ENCODE measurements around the gene CD300LB. TPM values are rescaled to one million over a fixed set of nuclear protein-coding genes. Genes with fewer than 3 reads are reported as not detected.

The CD300LB gene
- total RNA-seq, 4 donors from 2014 or later = 0.41 TPM; not detected in 3

- DNase-seq = no peak
- Histone ChIP-seq H3K9me3 (no peaks in the 10 kb centered on the region), H3K36me3 (no peaks in the 10 kb centered on the region), H3K4me3 (no peak overlapping the region), H3K27ac (no peak overlapping the region), H3K27me3 (no peaks in the 10 kb centered on the region), H3K4me1 (no peaks in the 10 kb centered on the region)
- intact Hi-C loops (cut with DNase I; ENCODE audit: low total_unique reads) (no loop called here), in situ Hi-C loops (cut with MboI; ENCODE audit: low pct_ligation_motif_present in 1 of 4, low pct_unique_long_range_greater_than_20kb in 1 of 4, low sequenced_read_pairs in 3 of 4) (no loop called here)
- no peak for TF ChIP-seq POLR2AphosphoS5 (IDR thresholded peaks at IDR 0.05)
- no peak for TF ChIP-seq CTCF (IDR thresholded peaks at IDR 0.05)
- no peak for TF ChIP-seq EP300 (IDR thresholded peaks at IDR 0.05; ENCODE audit: low read depth)
- WGBS, 2 donors (ENCODE audit: low coverage in 1 of 2) = 45 to 70% methylated on average over 2 to 6 of the region's 6 CpGs
Measured at GRCh38 chr17:74554909-74555308, 23.6 kb upstream of the CD300LB start.

GRCh38 chr17:74552037-74552436 is 20.8 kb upstream of the CD300LB start:
- 45% methylated on average over 7 of the region's 7 CpGs; no CpG with 5 or more reads in 1 of the 2 donors for WGBS, 2 donors (ENCODE audit: low coverage in 1 of 2)
- H3K36me3 ChIP-seq = no peaks in the 10 kb centered on the region
- no peak for DNase-seq
- no peaks in the 10 kb centered on the region for H3K27me3 ChIP-seq
- TF ChIP-seq CTCF (IDR thresholded peaks at IDR 0.05) (no peak), POLR2AphosphoS5 (IDR thresholded peaks at IDR 0.05) (no peak), EP300 (IDR thresholded peaks at IDR 0.05; ENCODE audit: low read depth) (no peak), POLR2A (IDR thresholded peaks at IDR 0.05) (no peak)
- intact Hi-C loops (cut with DNase I; ENCODE audit: low total_unique reads) = no loop called here
- no peaks in the 10 kb centered on the region for H3K4me1 ChIP-seq
- no peaks in the 10 kb centered on the region for H3K9me3 ChIP-seq
- in situ Hi-C loops (cut with MboI; ENCODE audit: low pct_ligation_motif_present in 1 of 4, low pct_unique_long_range_greater_than_20kb in 1 of 4, low sequenced_read_pairs in 3 of 4) = no loop called here
- no peak overlapping the region for H3K4me3 ChIP-seq
- no peak overlapping the region for H3K27ac ChIP-seq

- no peak for TF ChIP-seq CTCF (IDR thresholded peaks at IDR 0.05)
- no peak for TF ChIP-seq POLR2AphosphoS5 (IDR thresholded peaks at IDR 0.05)
- TF ChIP-seq POLR2A (IDR thresholded peaks at IDR 0.05) = no peak
- TF ChIP-seq EP300 (IDR thresholded peaks at IDR 0.05; ENCODE audit: low read depth) = no peak
Measured at GRCh38 chr17:74550602-74551001, 19.3 kb upstream of the CD300LB start.

DNA sequence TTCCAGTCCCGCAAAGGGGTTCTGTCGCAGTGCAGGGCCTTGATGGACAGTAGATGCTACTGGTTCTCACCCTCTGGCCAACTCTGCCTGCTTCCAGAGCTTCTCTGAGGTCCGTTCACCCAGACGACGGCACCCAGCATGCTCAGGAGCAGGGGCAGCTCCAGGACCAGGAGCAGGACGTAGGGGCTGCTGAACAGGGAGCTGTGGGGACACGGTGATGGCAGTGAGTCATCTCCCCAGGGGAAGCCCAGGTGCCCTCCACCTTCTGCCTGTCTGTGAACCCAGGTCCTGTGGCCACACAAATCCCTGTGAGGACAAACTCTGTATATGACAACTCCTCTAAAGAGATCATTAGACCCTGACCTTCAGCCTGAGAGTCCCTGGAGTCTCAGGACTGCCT is 18.1 kb upstream of the CD300LB start:
- Histone ChIP-seq H3K4me3 (no peak overlapping the region), H3K27me3 (no peaks in the 10 kb centered on the region), H3K9me3 (no peaks in the 10 kb centered on the region), H3K36me3 (no peaks in the 10 kb centered on the region), H3K4me1 (no peaks in the 10 kb centered on the region), H3K27ac (no peak overlapping the region)
- in situ Hi-C loops (cut with MboI; ENCODE audit: low pct_ligation_motif_present in 1 of 4, low pct_unique_long_range_greater_than_20kb in 1 of 4, low sequenced_read_pairs in 3 of 4) (no loop called here), intact Hi-C loops (cut with DNase I; ENCODE audit: low total_unique reads) (no loop called here)
- TF ChIP-seq POLR2AphosphoS5 (IDR thresholded peaks at IDR 0.05) (no peak), EP300 (IDR thresholded peaks at IDR 0.05; ENCODE audit: low read depth) (no peak), CTCF (IDR thresholded peaks at IDR 0.05) (no peak), POLR2A (IDR thresholded peaks at IDR 0.05) (no peak)
- 83% methylated on average over 5 of the region's 7 CpGs; no CpG with 5 or more reads in 1 of the 2 donors for WGBS, 2 donors (ENCODE audit: low coverage in 1 of 2)
- DNase-seq = no peak

More at GRCh38 chr17:74550602-74551001, 19.3 kb upstream of the CD300LB start:
- H3K4me3 ChIP-seq = no peak overlapping the region
- no peak overlapping the region for H3K27ac ChIP-seq
- no peaks in the 10 kb centered on the region for H3K9me3 ChIP-seq
- no peak for DNase-seq
- H3K36me3 ChIP-seq = no peaks in the 10 kb centered on the region
- WGBS, 2 donors (ENCODE audit: low coverage in 1 of 2) = 78% methylated on average over 15 of the region's 15 CpGs; no CpG with 5 or more reads in 1 of the 2 donors
- in situ Hi-C loops (cut with MboI; ENCODE audit: low pct_ligation_motif_present in 1 of 4, low pct_unique_long_range_greater_than_20kb in 1 of 4, low sequenced_read_pairs in 3 of 4) (no loop called here), intact Hi-C loops (cut with DNase I; ENCODE audit: low total_unique reads) (no loop called here)
- H3K4me1 ChIP-seq = no peaks in the 10 kb centered on the region
- no peaks in the 10 kb centered on the region for H3K27me3 ChIP-seq

Measured in transverse colon (tissue), 4 donors.